ENCODE data around the gene UBAP1L.
"Not testable (repeated sequence)": the region's sequence is repeated elsewhere in the genome, so short reads cannot be mapped to it uniquely, and the experiment has no call there.

UBAP1L gene

GRCh38 chr15:65106011-65106590 is 8.9 kb downstream of the UBAP1L start:
- no peak overlapping the region for H3K4me3 ChIP-seq (replicated peaks; ENCODE audit: low read depth, low read length)
- DNase-seq (ENCODE audit: low read depth), result no peak
- TF ChIP-seq CTCF (IDR thresholded peaks at IDR 0.05; ENCODE audit: low read length, missing control alignments), result no peak

GRCh38 chr15:65105038-65105437 is 10.0 kb downstream of the UBAP1L start:
- DNase-seq (ENCODE audit: low read depth), result no peak
- TF ChIP-seq CTCF (IDR thresholded peaks at IDR 0.05; ENCODE audit: low read length, missing control alignments), result no peak
- no peak overlapping the region for H3K4me3 ChIP-seq (replicated peaks; ENCODE audit: low read depth, low read length)

GRCh38 chr15:65102912-65103311 is 12.1 kb downstream of the UBAP1L start:
- no peak for TF ChIP-seq CTCF (IDR thresholded peaks at IDR 0.05; ENCODE audit: low read length, missing control alignments)
- DNase-seq (ENCODE audit: low read depth), result no peak

GRCh38 chr15:65101891-65102708 is 12.9 kb downstream of the UBAP1L start:
- DNase-seq (ENCODE audit: low read depth), result no peak
- no peak for TF ChIP-seq CTCF (IDR thresholded peaks at IDR 0.05; ENCODE audit: low read length, missing control alignments)
- no peak overlapping the region for H3K4me3 ChIP-seq (replicated peaks; ENCODE audit: low read depth, low read length)

More at GRCh38 chr15:65102912-65103311, 12.1 kb downstream of the UBAP1L start:
- H3K4me3 ChIP-seq (replicated peaks; ENCODE audit: low read depth, low read length), result no peak overlapping the region

GRCh38 chr15:65101411-65101890 is 13.5 kb downstream of the UBAP1L start:
- peak; percentile 79 for DNase-seq (ENCODE audit: low read depth)
- H3K4me3 ChIP-seq (replicated peaks; ENCODE audit: low read depth, low read length), result no peak overlapping the region
- TF ChIP-seq CTCF (IDR thresholded peaks at IDR 0.05; ENCODE audit: low read length, missing control alignments), result peak; percentile 90

- no peak overlapping the region for H3K4me3 ChIP-seq (replicated peaks; ENCODE audit: low read depth, low read length)
- TF ChIP-seq CTCF (IDR thresholded peaks at IDR 0.05; ENCODE audit: low read length, missing control alignments), result no peak
- DNase-seq (ENCODE audit: low read depth), result no peak
These were observed 14.6 kb downstream of the UBAP1L start for GRCh38 chr15:65100442-65100841.

- not testable (repeated sequence) for H3K4me3 ChIP-seq (replicated peaks; ENCODE audit: low read depth, low read length); DNase-seq (ENCODE audit: low read depth)
These were observed 15.2 kb downstream of the UBAP1L start for GRCh38 chr15:65099801-65100200.

Measured in fibroblast of pulmonary artery (primary cell).